HS-5 (cell line): Measurements from ENCODE around the gene NOTCH2.

ENCODE experiments used
- DNase-seq: peaks from one replicate; pipeline ENCODE4 v3.0.0-alpha.2; 2012; ENCODE audit warnings: low read depth

Gene NOTCH2

GRCh38 chr1:119873135-119874015 lies 196.1 kb downstream of the NOTCH2 start:
- DNase-seq = peak; percentile 53

- DNase-seq = peak; percentile 48
These were observed 197.6 kb downstream of the NOTCH2 start for GRCh38 chr1:119871881-119872280.

GRCh38 chr1:119870917-119871596 lies 198.4 kb downstream of the NOTCH2 start:
- DNase-seq = peak; percentile 43

GRCh38 chr1:119869995-119870394 lies 199.5 kb downstream of the NOTCH2 start:
- DNase-seq = no peak

GRCh38 chr1:119868176-119868575 lies 201.3 kb downstream of the NOTCH2 start:
- no peak for DNase-seq

- DNase-seq = no peak
These were observed 203.0 kb downstream of the NOTCH2 start for GRCh38 chr1:119866451-119866850.

- DNase-seq = no peak
These were observed 203.8 kb downstream of the NOTCH2 start for GRCh38 chr1:119865627-119866026.

- DNase-seq = no peak
These were observed 207.2 kb downstream of the NOTCH2 start for GRCh38 chr1:119862276-119862675.
